NB4 (cell line): ENCODE measurements around the gene KCTD21.

Experiments
- CTCF ChIP-seq: IDR thresholded peaks from one replicate; pipeline ENCODE4 v1.5.1; 2012; ENCODE audit warnings: low read depth, low read length
- POLR2A ChIP-seq: IDR thresholded peaks from 2 replicates; pipeline ENCODE4 v1.6.1; 2011; ENCODE audit warnings: mild to moderate bottlenecking; ENCODE audit not compliant: insufficient read length; ENCODE audit errors: extremely low read depth

DNA sequence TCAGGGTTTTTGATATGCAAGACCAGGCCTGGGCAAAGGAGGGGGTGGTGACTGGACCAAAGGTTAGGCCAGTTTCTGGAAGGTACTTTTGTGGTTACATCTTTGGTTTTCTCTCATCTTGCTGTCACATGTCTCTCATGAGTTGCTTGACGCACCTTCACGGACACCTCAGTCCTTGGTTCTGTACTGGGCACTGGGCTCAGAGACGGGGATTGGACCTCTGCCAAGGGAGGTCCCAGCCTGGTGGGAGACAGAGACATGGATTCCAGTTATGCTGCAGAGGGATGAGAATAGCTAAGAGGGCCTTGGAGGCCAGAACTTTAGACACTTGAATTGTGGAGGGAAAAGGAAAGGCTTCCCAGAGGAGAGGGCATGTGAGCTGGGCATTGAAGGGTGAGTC, 1.9 kb upstream of the KCTD21 start:
- no peak for TF ChIP-seq CTCF
- TF ChIP-seq POLR2A: no peak
